Endothelial cell of umbilical vein (primary cell): ENCODE data around the gene CHMP4A. TPM values are rescaled to one million over a fixed set of nuclear protein-coding genes. Genes with fewer than 3 reads are reported as not detected.
"Not testable (repeated sequence)": the region's sequence is repeated elsewhere in the genome, so short reads cannot be mapped to it uniquely, and the experiment has no call there.

ENCODE experiments used
- BruUV-seq: library from RNA; stranded (reverse); fragments of 400-500 nt; replicated peaks from 2 replicates; lab custom pipeline; 2021; lab: Mats Ljungman, UMichigan
- CTCF ChIA-PET: fragments of 300-600, 350-600 bp; sonication (Branson Sonifier 250); formaldehyde crosslinking; loops from one replicate; lab custom pipeline; 2021; ENCODE audit warnings: antibody characterized with exemption, inconsistent platforms; lab: Charles Lee
- POLR2A ChIA-PET: fragments of 300-600, 350-600 bp; sonication (Branson Sonifier 250); formaldehyde crosslinking; loops from one replicate; lab custom pipeline; 2021; ENCODE audit warnings: antibody characterized with exemption, inconsistent platforms; lab: Charles Lee
- DNase-seq: peaks from one replicate; pipeline ENCODE4 v3.0.0-alpha.2; 2011; ENCODE audit warnings: low read depth, low spot score
- FAIRE-seq: peaks from 2 replicates; lab custom pipeline; 2011; peaks lifted over from hg19 to GRCh38; lab: Jason Lieb, UNC
- H2AFZ ChIP-seq: 2 replicates; pipeline ENCODE4 v1.6.0; 2012; ENCODE audit warnings: low read depth, low read length, control low read depth, inconsistent platforms
- H3K27ac ChIP-seq: 2 replicates; pipeline ENCODE4 v1.5.1; 2011; ENCODE audit warnings: low read depth, mild to moderate bottlenecking, control low read depth, low read length, moderate library complexity; ENCODE audit not compliant: insufficient read depth
- H3K27me3 ChIP-seq, 2 experiments: 2 replicates each; pipeline versions ENCODE4 v1.6.0 to v1.6.1; 2011; ENCODE audit warnings: low read length in 2 of 2, mixed read lengths in 1 of 2; ENCODE audit not compliant: control insufficient read depth in 2 of 2, insufficient read depth in 2 of 2
- H3K36me3 ChIP-seq, 2 experiments: 2 replicates in 1 of 2; 3 replicates in 1 of 2; pipeline ENCODE4 v1.5.1; 2011; ENCODE audit warnings: low read length in 2 of 2, mild to moderate bottlenecking in 1 of 2, moderate library complexity in 1 of 2; ENCODE audit not compliant: control insufficient read depth in 2 of 2, insufficient read depth in 2 of 2; ENCODE audit errors: extremely low read depth in 1 of 2
- H3K4me1 ChIP-seq: 3 replicates; pipeline ENCODE4 v1.5.1; 2011; ENCODE audit warnings: mild to moderate bottlenecking, low read length; ENCODE audit not compliant: control insufficient read depth, insufficient read depth; ENCODE audit errors: extremely low read depth
- H3K4me2 ChIP-seq: 2 replicates; pipeline ENCODE4 v1.6.1; 2011; ENCODE audit warnings: low read length, control low read depth, mixed read lengths; ENCODE audit not compliant: insufficient read depth
- H3K4me3 ChIP-seq, 3 experiments: fragments of 200-600 bp in 1 of 3; sonication (generic), shearing (Covaris generic) in 1 of 3; replicated peaks in 1 of 3; 2 replicates each; pipeline ENCODE4 v1.5.1; 2011 to 2016; ENCODE audit warnings: control low read depth in 3 of 3, low read length in 3 of 3, mild to moderate bottlenecking in 2 of 3, inconsistent platforms in 1 of 3, low read depth in 1 of 3, moderate library complexity in 1 of 3; ENCODE audit not compliant: insufficient read depth in 1 of 3
- H3K79me2 ChIP-seq: 2 replicates; pipeline ENCODE4 v1.6.0; 2012; ENCODE audit warnings: low read length, inconsistent platforms; ENCODE audit not compliant: control insufficient read depth, insufficient read depth
- H3K9ac ChIP-seq: replicated peaks from 2 replicates; pipeline ENCODE3; 2011; ENCODE audit warnings: low read length, control low read depth; ENCODE audit not compliant: insufficient read depth; ENCODE audit errors: extremely low read depth
- H3K9me1 ChIP-seq: replicated peaks from 3 replicates; pipeline ENCODE4 v1.6.0; 2011; ENCODE audit warnings: mild to moderate bottlenecking, low read length; ENCODE audit not compliant: control insufficient read depth, insufficient read depth; ENCODE audit errors: extremely low read depth
- H3K9me3 ChIP-seq: replicated peaks from 2 replicates; pipeline ENCODE4 v1.5.1; 2012; ENCODE audit warnings: low read length, inconsistent platforms; ENCODE audit not compliant: control insufficient read depth, insufficient read depth
- H4K20me1 ChIP-seq: replicated peaks from 2 replicates; pipeline ENCODE3; 2011; ENCODE audit warnings: mild to moderate bottlenecking, low read length; ENCODE audit not compliant: control insufficient read depth, insufficient read depth; ENCODE audit errors: extremely low read depth
- EZH2 ChIP-seq: IDR thresholded peaks from 2 replicates; pipeline ENCODE4 v1.6.1; 2012; ENCODE audit warnings: borderline replicate concordance, low read depth, mild to moderate bottlenecking, moderate library complexity, low read length, inconsistent platforms; ENCODE audit not compliant: severe bottlenecking
- FOS ChIP-seq: IDR thresholded peaks from 2 replicates; pipeline ENCODE4 v1.6.1; 2011; ENCODE audit warnings: mild to moderate bottlenecking, low read length, moderate library complexity, borderline replicate concordance; ENCODE audit not compliant: insufficient read depth
- GATA2 ChIP-seq: IDR thresholded peaks from 2 replicates; pipeline ENCODE4 v1.7.0; 2011; ENCODE audit warnings: low read depth, mild to moderate bottlenecking, moderate library complexity, mixed read lengths, low read length; ENCODE audit not compliant: insufficient read length, insufficient read depth
- JUN ChIP-seq: IDR thresholded peaks from 2 replicates; pipeline ENCODE4 v1.6.1; 2011; ENCODE audit warnings: borderline replicate concordance, low read depth; ENCODE audit not compliant: insufficient read length, insufficient read depth
- MYC ChIP-seq: IDR thresholded peaks from one replicate; pipeline ENCODE4 v1.6.1; 2011; ENCODE audit warnings: mild to moderate bottlenecking, low read depth, low read length
- POLR2A ChIP-seq: IDR thresholded peaks from 2 replicates; pipeline ENCODE4 v1.6.1; 2012; ENCODE audit warnings: low read depth, mild to moderate bottlenecking, control low read depth, low read length
- POLR2AphosphoS5 ChIP-seq: IDR thresholded peaks from 2 replicates; pipeline ENCODE4 v1.6.1; 2012; ENCODE audit warnings: low read depth, mild to moderate bottlenecking, control low read depth, low read length, moderate library complexity; ENCODE audit not compliant: insufficient read depth
- dilution Hi-C: fragments of 300-500 bp; cut with MboI; formaldehyde crosslinking; loops from one replicate; pipeline ENCODE4 v1.15.0; 2019; ENCODE audit warnings: low sequenced_read_pairs; ENCODE audit not compliant: extremely low pct_ligation_motif_present
- intact Hi-C: fragments of 100-400 bp; cut with micrococcal nuclease; formaldehyde crosslinking; loops from one replicate; pipeline ENCODE4 v1.10.0; 2022
- polyA plus RNA-seq, 4 experiments: library from polyadenylated mRNA; depleted of rRNA in 3 of 4; stranded (reverse) in 3 of 4; unstranded in 1 of 4; fragments of >200 nt; gene quantifications; 2 replicates each; pipeline versions ENCODE4 v1.2.1 to v1.2.3, GENCODE V29; 2011 to 2012; ENCODE audit warnings: missing spikeins in 1 of 4
- total RNA-seq: library from RNA; stranded (reverse); gene quantifications from 2 replicates; pipeline ENCODE4 v1.2.3, GENCODE V29; 2021
- TF ChIP-seq, protein P1 (sequence below): IDR thresholded peaks from 2 replicates; pipeline ENCODE4 v1.6.1; 2011; ENCODE audit not compliant: insufficient read depth, insufficient read length
- TF ChIP-seq, protein P2 (sequence below), 2 donors: IDR thresholded peaks; 1 replicate in 1 of 2; 2 replicates in 1 of 2; pipeline ENCODE4 v1.5.1; 2011; ENCODE audit warnings: low read length in 2 of 2, mild to moderate bottlenecking in 2 of 2, moderate library complexity in 2 of 2, control low read depth in 1 of 2, inconsistent platforms in 1 of 2, low read depth in 1 of 2; ENCODE audit not compliant: insufficient read depth in 1 of 2; ENCODE audit errors: extremely low read depth in 1 of 2

The CHMP4A gene
- total and polyA plus RNA-seq, 2 donors (not counting 3 experiments of a cell fraction or from before 2014, with no cell fraction given): 40.9 to 46.4 TPM

DNA sequence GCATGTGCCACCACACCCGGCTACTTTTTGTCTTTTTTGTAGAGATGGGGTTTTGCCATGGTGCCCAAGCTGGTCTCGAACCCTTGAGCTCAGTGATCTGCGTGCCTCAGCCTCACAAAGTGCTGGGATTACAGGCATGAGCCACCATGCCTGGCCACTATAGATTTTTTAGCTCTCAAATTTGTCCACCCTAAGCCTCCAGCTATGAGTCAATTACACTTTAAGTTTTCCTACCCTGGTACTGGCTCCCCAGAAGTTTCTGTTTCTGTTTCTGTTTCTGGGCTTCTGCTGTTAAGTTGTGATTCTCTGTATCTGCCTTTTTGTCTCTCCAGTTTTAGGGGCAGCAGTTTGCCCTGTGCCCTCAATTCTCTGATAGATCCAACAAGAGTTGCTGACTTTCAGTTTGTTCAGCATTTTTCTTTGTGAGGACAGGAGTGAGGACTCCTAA, 33.5 kb upstream of the CHMP4A start:
- no peaks in the 10 kb centered on the region for H3K27me3 ChIP-seq
- no peak overlapping the region for H3K4me3 ChIP-seq
- no TSS peak for BruUV-seq
- no peak overlapping the region for H3K27ac ChIP-seq
- ChIA-PET CTCF (interaction anchor here (1.3 to 13.0 kb wide), 4 partner anchors 24 to 61 kb away, joined by 5 to 199 read pairs (median 9); partner anchors contain the start of genes CIDEB, DHRS1, MDP1 and NOP9), POLR2A (interaction anchor here (0.7 kb wide), 1 partner anchor 22 kb away, joined by 4 read pairs; no protein-coding TSS in a partner anchor)
- H3K36me3 ChIP-seq: no peaks in the 10 kb centered on the region
- H4K20me1 ChIP-seq: no peaks in the 10 kb centered on the region
- H3K4me1 ChIP-seq: peaks cover 11% of the 10 kb centered on the region
- H3K4me2 ChIP-seq: no peak overlapping the region
- FAIRE-seq: no peak
- no peak for TF ChIP-seq JUN
- no peak for TF ChIP-seq EZH2
- TF ChIP-seq FOS: no peak
- TF ChIP-seq POLR2AphosphoS5: no peak
- TF ChIP-seq POLR2A: no peak
- TF ChIP-seq, protein P1, sequence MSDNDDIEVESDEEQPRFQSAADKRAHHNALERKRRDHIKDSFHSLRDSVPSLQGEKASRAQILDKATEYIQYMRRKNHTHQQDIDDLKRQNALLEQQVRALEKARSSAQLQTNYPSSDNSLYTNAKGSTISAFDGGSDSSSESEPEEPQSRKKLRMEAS: no peak
- TF ChIP-seq MYC: no peak
- no peak for TF ChIP-seq GATA2
- TF ChIP-seq, protein P2, sequence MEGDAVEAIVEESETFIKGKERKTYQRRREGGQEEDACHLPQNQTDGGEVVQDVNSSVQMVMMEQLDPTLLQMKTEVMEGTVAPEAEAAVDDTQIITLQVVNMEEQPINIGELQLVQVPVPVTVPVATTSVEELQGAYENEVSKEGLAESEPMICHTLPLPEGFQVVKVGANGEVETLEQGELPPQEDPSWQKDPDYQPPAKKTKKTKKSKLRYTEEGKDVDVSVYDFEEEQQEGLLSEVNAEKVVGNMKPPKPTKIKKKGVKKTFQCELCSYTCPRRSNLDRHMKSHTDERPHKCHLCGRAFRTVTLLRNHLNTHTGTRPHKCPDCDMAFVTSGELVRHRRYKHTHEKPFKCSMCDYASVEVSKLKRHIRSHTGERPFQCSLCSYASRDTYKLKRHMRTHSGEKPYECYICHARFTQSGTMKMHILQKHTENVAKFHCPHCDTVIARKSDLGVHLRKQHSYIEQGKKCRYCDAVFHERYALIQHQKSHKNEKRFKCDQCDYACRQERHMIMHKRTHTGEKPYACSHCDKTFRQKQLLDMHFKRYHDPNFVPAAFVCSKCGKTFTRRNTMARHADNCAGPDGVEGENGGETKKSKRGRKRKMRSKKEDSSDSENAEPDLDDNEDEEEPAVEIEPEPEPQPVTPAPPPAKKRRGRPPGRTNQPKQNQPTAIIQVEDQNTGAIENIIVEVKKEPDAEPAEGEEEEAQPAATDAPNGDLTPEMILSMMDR (IDR thresholded peaks at IDR 0.05; ENCODE audit: extremely low read depth in 1 of 2, insufficient read depth in 1 of 2, low read depth in 1 of 2, low read length in 2 of 2): no peak
- DNase-seq: no peak
- no peak overlapping the region for H2AFZ ChIP-seq
- intact Hi-C loops: no loop called here
- no peak overlapping the region for H3K9ac ChIP-seq
- H3K9me1 ChIP-seq: no peaks in the 10 kb centered on the region
- no peaks in the 10 kb centered on the region for H3K9me3 ChIP-seq
- peaks cover 1% of the 10 kb centered on the region for H3K79me2 ChIP-seq
- dilution Hi-C loops: no loop called here

DNA sequence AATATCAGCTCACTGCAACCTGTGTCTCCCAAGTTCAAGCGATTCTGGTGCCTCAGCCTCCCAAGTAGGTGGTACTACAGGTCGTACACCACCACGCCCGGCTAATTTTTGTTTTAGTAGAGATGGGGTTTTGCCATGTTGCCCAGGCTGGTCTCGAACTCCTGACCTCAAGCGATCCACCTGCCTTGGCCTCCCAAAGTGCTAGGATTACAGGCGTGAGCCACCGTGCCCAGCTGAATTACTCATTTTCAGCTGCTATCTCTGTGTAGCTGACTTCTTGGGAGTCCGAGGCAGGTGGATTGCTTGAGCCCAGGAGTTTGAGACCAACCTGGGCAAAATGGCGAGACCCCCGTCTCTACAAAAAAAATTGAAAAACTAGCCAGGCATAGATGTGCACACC, 32.1 kb upstream of the CHMP4A start:
- POLR2A ChIA-PET, H3K9me3 ChIP-seq, H4K20me1 ChIP-seq, H3K9me1 ChIP-seq, FAIRE-seq, H3K4me3 ChIP-seq, H3K27ac ChIP-seq, H3K9ac ChIP-seq, H3K36me3 ChIP-seq, H3K27me3 ChIP-seq, intact Hi-C loops, H3K4me2 ChIP-seq, BruUV-seq, H2AFZ ChIP-seq, dilution Hi-C loops, DNase-seq: not testable (repeated sequence)
- Histone ChIP-seq H3K79me2 (peaks cover 14% of the 10 kb centered on the region), H3K4me1 (peaks cover 23% of the 10 kb centered on the region)
- CTCF ChIA-PET: interaction anchor here (0.9 to 13.0 kb wide), 5 partner anchors 11 to 84 kb away, joined by 3 to 199 read pairs (median 5); partner anchors contain the start of genes CIDEB, DHRS1, IRF9 and LTB4R
